Panc1 (cell line): ENCODE results near the gene LANCL2.

Experiments used
- TCF7L2 ChIP-seq: IDR thresholded peaks from 2 replicates; pipeline ENCODE4 v1.6.1; 2011; ENCODE audit warnings: mild to moderate bottlenecking, low read depth, low read length, inconsistent platforms
- TF ChIP-seq, protein P1 (sequence below): fragments of 450-650 bp; IDR thresholded peaks from 2 replicates; pipeline ENCODE4 v1.5.1; 2017; ENCODE audit warnings: mild to moderate bottlenecking

DNA sequence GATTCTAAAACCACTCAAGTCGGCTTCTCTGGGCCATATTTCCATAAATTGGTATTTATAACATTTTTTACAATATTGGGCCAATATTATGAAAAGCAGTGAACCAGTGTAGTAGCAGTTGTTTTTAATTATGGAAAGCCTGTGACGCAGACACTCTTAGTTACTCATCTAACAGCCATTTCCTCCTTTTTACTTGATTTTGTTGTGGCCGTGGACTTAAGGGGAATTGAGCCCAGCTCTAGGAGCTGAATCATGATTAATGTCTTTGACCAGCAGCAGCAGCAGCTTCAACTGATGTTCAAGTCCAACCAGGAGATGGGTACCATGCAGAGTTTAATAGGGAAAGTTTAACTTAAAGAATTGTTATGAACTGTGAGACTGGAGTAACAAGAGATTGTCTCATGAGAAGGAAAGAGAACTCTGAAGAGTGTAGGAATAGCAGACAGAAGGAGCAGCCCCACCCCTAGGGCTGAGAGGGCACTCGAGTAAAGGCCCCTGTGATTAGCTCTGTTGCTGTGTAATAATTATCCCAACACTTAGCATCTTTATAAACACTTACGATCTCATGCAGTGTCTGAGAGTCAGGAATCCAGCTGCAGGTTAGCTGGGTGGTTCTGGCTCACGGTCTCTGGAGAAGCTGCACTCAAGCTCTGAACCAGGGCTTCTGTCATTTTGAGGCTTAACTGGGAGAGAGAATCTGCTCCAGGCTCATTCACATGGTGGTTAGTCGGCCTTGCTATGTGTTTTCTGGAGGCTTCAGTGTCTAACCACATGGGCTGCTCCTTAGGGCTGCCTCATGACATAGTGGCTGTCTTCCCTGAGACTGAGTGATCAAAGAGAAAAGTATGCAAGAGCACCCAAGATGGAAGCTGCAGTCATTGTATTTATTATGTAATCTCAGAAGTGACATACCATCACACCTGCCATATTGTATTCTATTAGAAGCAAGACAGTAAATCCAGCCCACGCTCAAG lies 4.6 kb downstream of the LANCL2 start:
- TF ChIP-seq, protein P1, sequence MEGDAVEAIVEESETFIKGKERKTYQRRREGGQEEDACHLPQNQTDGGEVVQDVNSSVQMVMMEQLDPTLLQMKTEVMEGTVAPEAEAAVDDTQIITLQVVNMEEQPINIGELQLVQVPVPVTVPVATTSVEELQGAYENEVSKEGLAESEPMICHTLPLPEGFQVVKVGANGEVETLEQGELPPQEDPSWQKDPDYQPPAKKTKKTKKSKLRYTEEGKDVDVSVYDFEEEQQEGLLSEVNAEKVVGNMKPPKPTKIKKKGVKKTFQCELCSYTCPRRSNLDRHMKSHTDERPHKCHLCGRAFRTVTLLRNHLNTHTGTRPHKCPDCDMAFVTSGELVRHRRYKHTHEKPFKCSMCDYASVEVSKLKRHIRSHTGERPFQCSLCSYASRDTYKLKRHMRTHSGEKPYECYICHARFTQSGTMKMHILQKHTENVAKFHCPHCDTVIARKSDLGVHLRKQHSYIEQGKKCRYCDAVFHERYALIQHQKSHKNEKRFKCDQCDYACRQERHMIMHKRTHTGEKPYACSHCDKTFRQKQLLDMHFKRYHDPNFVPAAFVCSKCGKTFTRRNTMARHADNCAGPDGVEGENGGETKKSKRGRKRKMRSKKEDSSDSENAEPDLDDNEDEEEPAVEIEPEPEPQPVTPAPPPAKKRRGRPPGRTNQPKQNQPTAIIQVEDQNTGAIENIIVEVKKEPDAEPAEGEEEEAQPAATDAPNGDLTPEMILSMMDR: no peak
- TF ChIP-seq TCF7L2: no peak
